Measurements from ENCODE around the gene SEC14L1.

Gene SEC14L1

GRCh38 chr17:77264617-77265230, 124.0 kb downstream of the SEC14L1 start:
- DNase-seq (ENCODE audit: low read depth in 2 of 2): no peak

GRCh38 chr17:77266213-77266612, 125.4 kb downstream of the SEC14L1 start:
- DNase-seq (ENCODE audit: low read depth in 2 of 2): no peak

All from stimulated activated CD4-positive, alpha-beta T cell treated with anti-CD3 and anti-CD28 coated beads, Interleukin-15, amount 100 ng/mL, for 48 hours (primary cell).